ENCODE measurements around the gene ITCH. TPM values are rescaled to one million over a fixed set of nuclear protein-coding genes. Genes with fewer than 3 reads are reported as not detected.
"Not testable (repeated sequence)": the region's sequence is repeated elsewhere in the genome, so short reads cannot be mapped to it uniquely, and the experiment has no call there.

ITCH gene
- total RNA-seq, 2 donors from 2014 or later: 38.8 to 45.6 TPM

DNA sequence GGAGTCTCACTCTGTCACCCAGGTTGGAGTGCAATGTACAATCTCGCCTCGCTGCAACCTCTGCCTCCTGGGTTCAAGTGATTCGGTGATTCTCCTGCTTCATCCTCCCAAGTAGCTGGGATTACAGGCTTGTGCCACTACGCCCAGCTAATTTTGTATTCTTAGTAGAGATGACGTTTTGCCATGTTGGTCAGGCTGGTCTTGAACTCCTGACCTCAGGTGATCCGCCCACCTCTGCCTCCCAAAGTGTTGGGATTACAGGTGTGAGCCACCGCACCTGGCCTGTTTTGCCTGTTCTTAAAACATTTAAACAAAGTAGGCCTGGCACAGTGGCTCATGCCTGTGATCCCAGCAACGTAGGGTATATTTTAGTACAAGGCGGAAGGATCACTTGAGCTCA, 21.9 kb upstream of the ITCH start:
- intact Hi-C loops (cut with DNase I); ATAC-seq; DNase-seq: not testable (repeated sequence)

DNA sequence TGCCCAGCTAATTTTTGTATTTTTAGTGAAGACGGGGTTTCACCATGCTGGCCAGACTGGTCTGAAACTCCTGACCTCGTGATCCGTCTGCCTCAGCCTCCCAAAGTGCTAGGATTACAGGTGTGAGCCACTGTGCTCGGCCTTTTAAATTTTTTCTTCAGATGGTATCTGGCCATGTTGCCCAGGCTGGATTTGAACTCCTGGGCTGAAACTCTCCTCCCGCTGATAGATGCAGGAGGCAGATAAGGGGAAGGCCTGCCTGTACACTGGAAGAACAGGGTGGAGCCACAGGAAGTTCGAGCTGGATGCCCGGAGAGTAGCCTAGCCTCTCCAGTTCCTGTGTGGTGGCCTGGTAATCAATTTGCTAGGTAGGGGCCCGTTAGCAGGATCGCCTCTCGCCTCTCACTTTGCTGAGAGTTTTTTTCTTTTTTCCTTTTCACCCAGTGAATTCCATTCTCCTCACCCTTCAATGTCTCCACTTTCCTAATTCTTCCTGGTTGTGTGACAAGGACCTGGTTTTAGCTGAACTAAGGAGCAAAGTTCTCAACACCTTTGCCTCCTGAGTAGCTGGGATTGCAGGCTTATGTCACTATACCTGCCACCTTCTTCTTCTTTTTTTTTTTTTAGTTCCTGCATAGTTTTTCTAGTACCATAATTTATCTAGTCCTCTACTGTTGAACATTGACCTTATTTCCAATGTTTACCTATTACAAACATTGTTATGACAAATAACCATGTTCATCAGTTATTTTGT, 19.4 kb upstream of the ITCH start:
- ATAC-seq (no peak), DNase-seq (no peak)
- intact Hi-C loops (cut with DNase I): no loop called here

DNA sequence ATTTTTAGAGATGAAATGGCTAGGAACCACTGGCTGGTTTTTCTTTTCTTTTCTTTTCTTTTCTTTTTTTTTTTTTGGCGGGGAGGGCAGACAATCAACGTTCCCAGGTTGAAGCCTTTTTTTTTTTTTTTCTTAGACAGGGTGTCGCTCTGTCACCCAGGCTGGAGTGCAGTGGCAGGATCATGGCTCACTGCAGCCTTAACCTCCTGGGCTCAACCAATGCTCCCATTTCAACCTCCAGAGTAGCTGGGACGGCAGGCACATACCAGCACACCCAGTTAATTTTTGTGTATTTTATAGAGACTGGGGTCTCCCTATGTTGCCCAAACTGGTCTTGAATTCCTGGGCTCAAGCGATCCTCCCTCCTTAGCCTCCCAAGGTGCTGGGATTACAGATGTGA, 18.8 kb upstream of the ITCH start:
- intact Hi-C loops (cut with DNase I): no loop called here
- DNase-seq: no peak
- no peak for ATAC-seq

DNA sequence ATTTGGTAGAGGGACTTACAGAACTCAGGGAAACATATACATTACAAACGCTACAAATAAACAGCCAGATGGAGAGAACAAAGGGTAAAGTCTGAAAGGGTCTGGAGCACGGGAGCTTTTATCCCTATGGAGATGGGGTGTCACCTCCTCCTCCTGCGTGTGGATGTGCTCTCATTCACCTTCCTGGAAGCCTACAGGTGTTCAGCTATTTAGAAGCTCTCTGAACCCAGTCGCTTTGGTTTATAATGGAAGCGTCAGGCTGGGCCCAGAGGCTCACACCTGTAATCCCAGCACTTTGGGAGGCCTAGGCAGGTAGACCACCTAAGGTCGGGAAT, 17.7 kb upstream of the ITCH start:
- ATAC-seq (no peak), DNase-seq (no peak)
- intact Hi-C loops (cut with DNase I): no loop called here

DNA sequence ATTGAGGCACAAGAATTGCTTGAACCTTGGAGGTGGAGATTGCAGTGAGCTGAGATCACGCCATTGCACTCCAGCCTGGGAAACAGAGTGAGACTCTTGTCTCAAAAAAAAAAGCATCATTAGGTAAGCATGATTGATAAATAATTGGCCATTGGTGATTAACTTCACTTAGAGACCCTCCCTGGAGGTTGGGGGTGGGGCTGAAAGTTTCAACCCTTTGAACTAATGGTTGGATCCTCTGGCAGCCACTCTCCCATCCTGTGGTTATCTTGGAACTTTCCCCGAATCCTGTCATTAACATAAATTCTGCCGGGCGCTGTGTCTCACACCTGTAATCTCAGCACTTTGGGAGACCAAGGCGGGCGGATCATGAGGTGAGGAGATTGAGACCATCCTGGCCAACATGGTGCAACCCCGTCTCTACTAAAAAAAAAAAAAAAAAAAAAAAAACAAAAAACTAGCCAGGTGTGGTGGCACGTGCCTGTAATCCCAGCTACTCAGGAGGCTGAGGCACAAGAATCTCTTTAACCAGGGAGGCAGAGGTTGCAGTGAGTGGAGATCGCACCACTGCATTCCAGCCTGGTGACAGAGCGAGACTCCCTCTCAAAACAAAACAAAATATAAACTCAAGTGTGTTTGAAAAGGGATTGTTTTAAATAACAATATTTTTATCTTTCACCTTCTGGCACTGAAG, 17.1 kb upstream of the ITCH start:
- DNase-seq; ATAC-seq; intact Hi-C loops (cut with DNase I): not testable (repeated sequence)

DNA sequence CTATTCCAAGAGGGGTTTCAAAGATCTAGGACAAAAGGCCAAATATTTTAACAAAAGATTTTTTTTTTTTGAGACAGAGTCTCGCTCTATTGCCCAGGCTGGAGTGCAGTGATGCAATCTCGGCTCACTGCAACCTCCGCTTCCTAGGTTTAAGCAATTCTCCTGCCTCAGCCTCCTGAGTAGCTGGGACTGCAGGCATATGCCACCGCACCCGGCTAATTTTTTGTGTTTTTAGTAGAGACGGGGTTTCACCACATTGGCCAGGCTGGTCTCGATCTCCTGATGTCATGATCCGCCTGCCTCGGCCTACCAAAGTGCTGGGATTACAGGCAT, 16.6 kb upstream of the ITCH start:
- ATAC-seq; DNase-seq; intact Hi-C loops (cut with DNase I): not testable (repeated sequence)

DNA sequence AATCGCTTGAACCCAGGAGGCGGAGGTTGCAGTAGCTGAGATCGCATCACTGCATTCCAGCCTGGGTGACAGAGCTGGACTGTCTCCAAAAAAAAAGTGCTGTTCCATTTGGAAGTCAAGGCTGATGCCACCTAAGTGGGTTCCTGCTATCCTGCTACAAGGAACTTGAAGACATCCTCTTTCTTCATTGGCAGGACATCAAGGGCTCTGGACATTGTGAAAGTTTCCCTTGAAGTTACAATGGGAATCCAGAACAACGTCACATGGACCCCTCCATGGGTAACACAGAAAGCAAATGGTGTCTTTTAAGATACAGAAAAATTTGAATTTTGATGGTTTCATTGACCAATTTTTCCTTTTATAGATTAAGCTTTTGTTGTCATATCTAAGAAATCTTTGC, 15.5 kb upstream of the ITCH start:
- intact Hi-C loops (cut with DNase I): no loop called here
- ATAC-seq (no peak), DNase-seq (no peak)

DNA sequence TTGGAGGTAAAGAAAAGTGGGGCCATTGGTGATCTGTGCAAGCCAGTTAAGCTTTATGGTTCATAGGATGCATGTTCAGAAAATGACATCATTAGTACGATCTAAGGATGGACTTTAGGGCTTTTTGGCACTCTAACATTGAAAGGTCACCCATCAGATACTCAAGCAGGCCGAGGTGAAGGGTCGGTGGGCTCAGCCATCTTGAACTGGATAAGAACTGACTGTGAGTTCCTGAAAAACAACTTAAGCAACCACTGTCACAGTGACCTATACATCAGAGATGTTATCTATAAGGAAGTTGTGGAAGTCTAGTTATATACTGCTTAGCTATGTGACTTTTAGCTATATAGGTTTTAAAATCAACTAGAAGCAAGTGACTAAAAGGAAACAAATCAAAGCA, 13.0 kb upstream of the ITCH start:
- no peak for DNase-seq
- intact Hi-C loops (cut with DNase I): no loop called here
- no peak for ATAC-seq

DNA sequence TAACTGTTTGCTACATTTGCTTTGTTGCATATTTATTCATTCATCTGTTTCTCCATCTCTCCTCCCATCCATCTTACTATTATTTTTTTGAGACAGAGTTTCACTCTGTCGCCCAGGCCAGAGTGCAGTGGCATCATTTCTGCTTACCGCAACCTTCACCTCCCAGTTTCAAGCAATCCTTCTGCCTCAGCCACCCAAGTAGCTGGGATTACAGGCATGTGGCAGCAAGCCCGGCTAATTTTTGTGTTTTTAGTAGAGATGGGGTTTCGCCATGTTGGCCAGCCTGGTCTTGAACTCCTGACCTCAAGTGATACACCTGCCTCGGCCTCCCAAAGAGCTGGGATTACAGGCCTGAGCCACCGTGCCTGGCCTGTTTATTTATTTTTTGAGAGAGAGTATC, 9.6 kb upstream of the ITCH start:
- DNase-seq; intact Hi-C loops (cut with DNase I); ATAC-seq: not testable (repeated sequence)

DNA sequence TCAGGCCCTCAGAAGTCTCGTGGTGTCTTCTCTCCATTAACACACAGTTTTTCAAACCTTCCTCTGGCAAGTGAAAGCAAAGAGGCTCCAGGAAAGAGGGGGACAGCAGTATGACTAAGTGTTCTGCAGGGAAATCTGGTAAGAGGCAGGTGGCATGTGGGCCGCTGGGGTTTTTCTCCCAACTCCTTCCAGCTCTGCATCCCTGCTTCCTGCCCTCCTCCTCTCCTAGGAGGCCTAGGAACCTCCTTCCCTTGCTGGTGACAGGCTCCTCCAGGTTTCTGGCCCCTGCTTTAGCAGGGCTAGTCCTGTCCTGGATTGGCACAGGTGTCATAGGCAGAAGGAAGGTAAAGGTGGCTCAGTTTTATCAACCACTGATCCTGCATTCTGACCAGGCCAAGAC, 7.6 kb upstream of the ITCH start:
- ATAC-seq (no peak), DNase-seq (no peak)
- intact Hi-C loops (cut with DNase I): no loop called here

DNA sequence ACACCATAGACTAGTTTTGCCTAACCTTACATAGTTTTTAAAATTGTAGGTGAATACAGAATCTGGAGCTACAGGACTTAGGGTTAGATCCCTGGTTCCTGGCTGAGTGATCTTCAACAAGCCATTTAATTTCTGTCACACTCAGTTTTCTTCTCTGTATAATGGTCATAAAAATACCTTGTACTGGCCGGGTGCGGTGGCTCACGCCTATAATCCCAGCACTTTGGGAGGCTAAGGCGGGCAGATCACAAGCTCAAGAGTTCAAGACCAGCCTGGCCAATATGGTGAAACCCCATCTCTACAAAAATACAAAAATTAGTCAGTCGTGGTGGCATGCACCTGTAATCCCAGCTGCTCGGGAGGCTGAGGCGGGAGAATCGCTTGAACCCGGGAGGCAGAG, 3.3 kb upstream of the ITCH start:
- ATAC-seq; DNase-seq; intact Hi-C loops (cut with DNase I): not testable (repeated sequence)

DNA sequence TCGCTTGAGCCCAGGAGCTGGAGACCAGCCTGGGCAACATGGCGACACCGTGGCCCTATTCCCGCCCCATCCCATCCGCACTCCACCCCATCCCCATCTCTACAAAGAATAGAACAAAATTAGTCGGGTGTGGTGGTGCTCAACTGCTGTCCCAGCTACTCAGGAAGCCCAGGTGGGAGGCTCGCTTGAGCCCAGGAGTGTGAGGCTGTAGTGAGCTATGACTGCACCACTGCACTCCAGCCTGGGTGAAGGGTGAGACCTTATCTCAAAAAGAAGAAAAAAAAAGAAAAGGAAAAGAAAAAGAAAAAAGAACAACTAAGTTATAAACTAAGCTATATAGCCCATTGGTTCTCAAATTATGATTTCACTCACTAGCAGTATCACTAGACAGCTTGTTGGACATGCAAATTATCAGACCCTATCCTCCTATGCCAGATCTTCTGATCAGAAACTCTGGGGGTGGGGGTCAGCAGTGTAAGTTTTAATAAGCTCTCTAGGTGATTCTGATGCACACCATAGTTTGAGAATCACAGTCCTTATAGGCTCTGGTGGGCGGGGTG, 491 bp upstream of the ITCH start:
- DNase-seq (no peak), ATAC-seq (no peak)
- intact Hi-C loops (cut with DNase I): no loop called here

DNA sequence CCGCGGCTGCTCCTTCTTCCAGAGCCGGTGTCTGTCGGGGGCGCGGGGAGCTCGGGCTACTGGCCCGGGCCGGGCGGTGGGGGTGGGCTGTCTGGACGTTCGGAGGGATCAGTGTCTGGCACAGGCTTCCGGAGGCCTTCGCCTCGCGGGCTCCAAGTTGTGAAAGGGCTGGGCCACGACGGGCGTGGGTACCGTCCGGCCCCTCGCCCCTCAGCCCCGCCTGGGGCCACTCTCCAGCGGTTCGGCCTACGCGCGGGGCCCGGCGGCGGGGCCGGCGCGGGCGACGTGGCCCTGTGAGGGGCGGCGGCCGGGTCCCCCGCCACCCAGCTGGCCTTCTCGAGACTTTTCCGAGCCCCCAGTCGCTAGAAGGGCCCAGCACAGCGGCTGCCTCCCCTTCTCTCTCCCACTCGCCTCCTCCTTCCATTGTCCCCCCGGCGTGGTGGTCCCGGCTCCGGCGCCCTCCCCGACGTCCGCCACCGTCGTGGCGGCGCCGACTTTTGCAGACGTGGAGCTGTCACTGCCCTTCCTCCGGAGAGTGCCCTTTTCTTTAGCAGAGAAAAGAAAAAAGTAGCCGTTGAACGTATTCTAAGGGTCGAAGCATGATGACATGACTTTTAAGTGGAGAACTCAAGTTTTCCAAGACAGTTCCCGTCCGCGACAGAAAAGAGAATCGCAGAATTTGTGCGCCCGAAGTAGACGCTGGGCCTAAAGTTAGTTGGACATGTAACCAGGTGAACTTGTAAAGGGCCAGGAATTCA, 571 bp downstream of the ITCH start:
- peak; percentile 30 for DNase-seq
- peak; percentile 87 to 88 for ATAC-seq
- intact Hi-C loops (cut with DNase I): no loop called here

DNA sequence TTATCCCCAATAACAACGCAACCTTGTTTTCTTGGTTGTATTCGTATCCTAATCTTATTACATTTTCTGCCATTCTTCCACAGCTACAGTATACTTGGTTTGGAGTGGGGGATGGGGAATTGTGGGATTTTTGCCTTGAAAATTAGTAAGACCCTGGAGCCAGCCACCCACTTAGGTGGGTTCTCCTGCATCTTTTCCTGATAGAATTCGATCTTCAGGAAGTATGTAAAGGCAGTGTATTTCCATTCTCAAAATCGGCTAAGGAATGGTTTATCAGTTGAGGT, 1.1 kb downstream of the ITCH start:
- DNase-seq: no peak
- intact Hi-C loops (cut with DNase I): no loop called here
- ATAC-seq: no peak

DNA sequence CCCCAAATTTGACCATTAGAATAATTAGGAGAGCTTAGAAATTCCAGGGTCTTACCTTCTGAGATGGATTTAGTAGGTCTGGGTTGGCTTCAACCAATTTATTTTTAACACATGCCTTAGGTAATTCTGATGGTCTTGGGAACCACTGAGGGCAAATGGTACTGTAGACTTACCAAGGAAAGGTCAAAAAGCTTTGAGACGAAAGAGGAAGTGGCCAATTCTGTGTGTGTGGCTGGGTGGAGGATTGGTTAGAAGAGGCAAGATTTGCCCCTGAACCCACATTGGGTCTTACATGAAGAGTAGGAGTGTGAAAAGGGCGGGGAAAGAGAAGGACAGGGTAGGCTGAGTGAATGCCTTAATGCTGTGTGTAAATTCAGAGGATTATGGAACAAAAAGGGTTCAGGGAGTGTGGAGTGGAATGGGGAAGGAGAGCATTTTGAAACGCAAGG, 2.7 kb downstream of the ITCH start:
- ATAC-seq (no peak), DNase-seq (no peak)
- intact Hi-C loops (cut with DNase I): no loop called here

DNA sequence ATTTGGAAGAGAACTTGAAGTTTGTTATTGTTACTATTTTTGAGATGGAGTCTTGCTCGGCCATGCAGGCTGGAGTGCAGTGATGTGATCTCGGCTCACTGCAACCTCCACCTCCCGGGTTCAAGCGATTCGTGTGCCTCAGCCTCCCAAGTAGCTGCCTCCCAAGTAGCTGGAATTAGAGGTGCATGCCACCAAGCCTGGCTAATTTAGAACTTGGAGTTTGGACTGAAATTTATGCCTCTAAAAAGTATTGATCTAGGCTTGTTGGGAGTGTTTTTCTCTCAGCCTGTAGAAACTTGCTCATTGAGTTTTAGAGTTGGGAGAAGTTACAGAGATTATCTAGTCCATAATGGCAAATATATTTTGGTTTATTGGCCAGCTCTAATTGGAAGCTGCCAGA, 4.1 kb downstream of the ITCH start:
- no peak for DNase-seq
- intact Hi-C loops (cut with DNase I): no loop called here
- no peak for ATAC-seq

DNA sequence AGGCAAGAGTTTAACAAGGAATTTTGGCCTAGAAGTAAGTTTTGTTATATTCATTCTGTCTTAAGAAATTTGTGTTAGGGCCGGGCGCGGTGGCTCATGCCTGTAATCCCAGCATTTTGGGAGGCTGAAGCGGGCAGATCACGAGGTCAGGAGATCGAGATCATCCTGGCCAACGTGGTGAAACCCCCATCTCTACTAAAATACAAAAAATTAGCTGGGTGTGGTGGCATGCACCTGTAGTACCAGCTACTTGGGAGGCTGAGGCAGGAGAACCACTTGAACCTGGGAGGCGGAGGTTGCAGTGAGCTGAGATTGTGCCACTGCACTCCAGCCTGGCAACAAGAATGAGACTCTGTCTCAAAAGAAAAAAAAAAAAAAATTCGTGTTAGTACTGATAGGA, 4.8 kb downstream of the ITCH start:
- ATAC-seq; intact Hi-C loops (cut with DNase I); DNase-seq: not testable (repeated sequence)

DNA sequence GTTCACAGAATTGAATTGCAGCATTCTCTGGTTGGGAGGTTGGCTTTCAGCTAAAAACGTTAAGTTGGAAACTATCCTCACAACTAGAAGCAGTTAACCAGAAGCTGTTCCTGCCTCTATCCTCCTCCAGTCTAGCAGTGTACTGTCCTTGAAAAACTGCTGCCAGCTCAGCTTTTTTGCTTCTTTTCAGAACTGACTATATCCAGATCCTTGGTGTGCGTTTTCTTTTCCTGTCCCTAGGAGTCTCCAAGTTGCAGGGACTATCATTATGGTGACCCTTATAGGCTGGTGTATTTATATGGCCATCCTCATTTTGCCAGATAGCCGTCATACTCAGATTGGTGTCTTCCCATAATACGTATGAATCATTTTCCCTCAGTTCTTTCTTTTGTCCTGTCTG, 5.5 kb downstream of the ITCH start:
- intact Hi-C loops (cut with DNase I): no loop called here
- ATAC-seq: no peak
- DNase-seq: no peak

DNA sequence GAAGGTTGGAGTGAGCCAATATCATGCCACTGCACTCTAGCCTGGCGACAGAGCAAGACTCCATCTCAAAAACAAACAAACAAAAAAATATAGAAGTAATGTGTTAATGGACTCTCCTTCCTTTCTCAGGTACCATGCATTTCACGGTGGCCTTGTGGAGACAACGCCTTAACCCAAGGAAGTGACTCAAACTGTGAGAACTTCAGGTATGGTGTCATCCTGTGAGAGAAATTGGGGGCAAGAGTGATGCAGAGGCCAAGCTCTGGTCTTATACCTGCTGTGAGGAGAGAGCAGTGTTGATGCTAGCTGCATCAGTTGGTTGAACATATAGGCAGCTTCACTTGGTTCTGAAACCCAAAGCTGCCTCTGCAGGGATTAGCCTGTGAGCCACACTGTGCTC, 6.2 kb downstream of the ITCH start:
- DNase-seq: no peak
- no peak for ATAC-seq
- intact Hi-C loops (cut with DNase I): no loop called here

DNA sequence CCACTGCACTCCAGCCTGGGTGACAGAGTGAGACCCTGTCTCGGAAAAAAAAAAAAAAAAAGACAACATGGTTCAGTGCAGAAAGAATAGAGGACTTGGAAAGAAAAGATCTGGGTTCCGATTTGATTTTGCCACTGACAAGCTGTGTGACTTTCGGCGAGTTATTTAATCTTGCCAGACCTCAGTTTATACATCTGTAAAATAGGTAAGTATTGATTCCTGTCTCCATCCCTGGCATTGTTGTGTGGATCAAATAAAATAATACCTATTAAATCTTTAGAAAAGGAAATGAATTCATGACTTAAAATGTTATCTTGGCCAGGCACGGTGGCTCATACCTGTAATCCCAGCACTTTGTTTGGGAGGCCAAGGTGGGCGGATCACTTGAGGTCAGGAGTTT, 7.0 kb downstream of the ITCH start:
- DNase-seq (no peak), ATAC-seq (no peak)
- intact Hi-C loops (cut with DNase I): no loop called here

Data from left cardiac atrium (tissue), 4 donors.